HepG2 (cell line): ENCODE results near the gene ATP6V1C2. TPM values are rescaled to one million over a fixed set of nuclear protein-coding genes. Genes with fewer than 3 reads are reported as not detected.
A peak's percentile ranks its signal among the peaks of the same experiment; 100 is the strongest.

ENCODE experiments used
- EED ChIP-seq: sonication (generic); formaldehyde crosslinking; IDR thresholded peaks from 2 replicates; pipeline ENCODE4 v1.5.0; 2020; ENCODE audit warnings: mild to moderate bottlenecking, missing genetic modification reagents
- FIP1L1 ChIP-seq: fragments of 200-400 bp; formaldehyde crosslinking; IDR thresholded peaks from 2 replicates; pipeline ENCODE4 v1.6.1; 2018; ENCODE audit warnings: low read depth, mild to moderate bottlenecking, low read length, moderate library complexity, borderline replicate concordance; ENCODE audit not compliant: insufficient read depth
- JUN ChIP-seq: sonication (generic); formaldehyde crosslinking; IDR thresholded peaks from 2 replicates; pipeline ENCODE4 v1.4.0; 2020; ENCODE audit warnings: mild to moderate bottlenecking, missing genetic modification reagents
- KDM5B ChIP-seq: sonication (generic); formaldehyde crosslinking; IDR thresholded peaks from 2 replicates; pipeline ENCODE4 v1.4.0; 2020; ENCODE audit warnings: missing genetic modification reagents, mild to moderate bottlenecking, borderline replicate concordance
- MIER2 ChIP-seq: IDR thresholded peaks from 2 replicates; pipeline ENCODE4 v1.6.1; 2016; ENCODE audit warnings: missing biosample characterization, missing genetic modification reagents
- MLXIP ChIP-seq: sonication (generic); formaldehyde crosslinking; IDR thresholded peaks from 2 replicates; pipeline ENCODE4 v1.9.0; 2021; ENCODE audit warnings: missing genetic modification reagents, borderline replicate concordance
- MTF2 ChIP-seq: sonication (generic); formaldehyde crosslinking; IDR thresholded peaks from 2 replicates; pipeline ENCODE4 v1.5.0; 2020; ENCODE audit warnings: missing genetic modification reagents, borderline replicate concordance
- PAXIP1 ChIP-seq: sonication (generic); formaldehyde crosslinking; conservative IDR thresholded peaks from 2 replicates; pipeline ENCODE4 v1.4.0; 2020; ENCODE audit warnings: mild to moderate bottlenecking, missing genetic modification reagents, moderate library complexity
- ZBTB40 ChIP-seq, 2 experiments: fragments of 450-650 bp in 1 of 2; sonication (generic) in 1 of 2; formaldehyde crosslinking in 1 of 2; IDR thresholded peaks; 2 replicates each; pipeline versions ENCODE4 v1.6.1 to v1.8.0; 2016 to 2022; ENCODE audit warnings: antibody characterized with exemption in 1 of 2, mild to moderate bottlenecking in 1 of 2, missing genetic modification reagents in 1 of 2
- ZNF33A ChIP-seq: sonication (generic); formaldehyde crosslinking; IDR thresholded peaks from 2 replicates; pipeline ENCODE4 v1.5.1; 2020; ENCODE audit warnings: missing genetic modification reagents, mild to moderate bottlenecking, moderate library complexity, borderline replicate concordance
- polyA plus RNA-seq, 8 experiments: library from polyadenylated mRNA; depleted of rRNA in 3 of 8; stranded (reverse) in 7 of 8; unstranded in 1 of 8; fragments of >200 nt; fragmentation: Illumina TruSeq in 4 of 8; extraction: Trizol in 4 of 8; gene quantifications; 2 replicates each; pipeline versions ENCODE4 v1.2.1 to v1.2.3, GENCODE V29; 2011 to 2016; ENCODE audit warnings: low read depth in 4 of 8, missing spikeins in 1 of 8, mixed read lengths in 1 of 8; ENCODE audit not compliant: insufficient read depth in 1 of 8
- total RNA-seq, 5 experiments: library from RNA; depleted of rRNA; stranded (reverse); fragments of >200 nt; fragmentation: Illumina TruSeq; extraction: Trizol; gene quantifications; 2 replicates each; pipeline ENCODE4 v1.2.3, GENCODE V29; 2016; ENCODE audit warnings: low read depth in 1 of 5

ATP6V1C2 gene
- total and polyA plus RNA-seq, 2 of the 13 experiments (the other 11 are each of a cell fraction or from before 2014, with no cell fraction given): 0.04 to 0.29 TPM

- peak; percentile 41; the same call in 1 of the 2 replicates for TF ChIP-seq MTF2 (CRISPR knock-in tag)
- TF ChIP-seq MLXIP (CRISPR knock-in tag): no peak
- TF ChIP-seq KDM5B: peak; percentile 55; the same call in 1 of the 2 replicates
- TF ChIP-seq ZNF33A (CRISPR knock-in tag): no peak
- no peak for TF ChIP-seq ZBTB40 (IDR thresholded peaks at IDR 0.05)
- 0 out of 2 replicates have a peak, but pooled peaks have one; percentile 13 for TF ChIP-seq ZBTB40 (CRISPR knock-in tag; IDR thresholded peaks at IDR 0.05)
- TF ChIP-seq MIER2 (CRISPR knock-in tag): no peak
- TF ChIP-seq JUN (CRISPR knock-in tag): no peak
- TF ChIP-seq EED: no peak
- no peak for TF ChIP-seq FIP1L1
- no peak for TF ChIP-seq PAXIP1 (CRISPR knock-in tag)
Measured at GRCh38 chr2:10812362-10813162, 91.1 kb downstream of the ATP6V1C2 start, which contains the start of gene PDIA6 (continued).
